Measurements from ENCODE around the gene VPS37B.

The VPS37B gene

GRCh38 chr12:122860040-122860853 lies 35.7 kb downstream of the VPS37B start:
- H3K27ac ChIP-seq, result peak overlapping the region; percentile 34; the same call in 1 of the 2 replicates
- peak; percentile 94 for TF ChIP-seq CTCF (conservative IDR thresholded peaks at IDR 0.05)

GRCh38 chr12:122859303-122860039 lies 36.5 kb downstream of the VPS37B start:
- no peak for TF ChIP-seq CTCF (conservative IDR thresholded peaks at IDR 0.05)
- H3K27ac ChIP-seq, result no peak overlapping the region

GRCh38 chr12:122858591-122859302 lies 37.2 kb downstream of the VPS37B start:
- no peak overlapping the region for H3K27ac ChIP-seq
- no peak for TF ChIP-seq CTCF (conservative IDR thresholded peaks at IDR 0.05)

- no peak overlapping the region for H3K27ac ChIP-seq
- TF ChIP-seq CTCF (conservative IDR thresholded peaks at IDR 0.05), result no peak
These were observed 37.8 kb downstream of the VPS37B start for GRCh38 chr12:122858171-122858570.

GRCh38 chr12:122856999-122857671 lies 38.8 kb downstream of the VPS37B start:
- H3K27ac ChIP-seq, result no peak overlapping the region
- no peak for TF ChIP-seq CTCF (conservative IDR thresholded peaks at IDR 0.05)

GRCh38 chr12:122855928-122856831 lies 39.7 kb downstream of the VPS37B start:
- TF ChIP-seq CTCF (conservative IDR thresholded peaks at IDR 0.05), result no peak
- no peak overlapping the region for H3K27ac ChIP-seq

Data from VCaP (cell line).